Tibial nerve (tissue), 4 donors: ENCODE measurements around the gene ATE1. TPM values are rescaled to one million over a fixed set of nuclear protein-coding genes. Genes with fewer than 3 reads are reported as not detected.

ENCODE experiments used
- DNase-seq, 2 donors: peaks; one replicate each; pipeline ENCODE4 v3.0.0-alpha.2; 2019; ENCODE audit warnings: low spot score in 2 of 2
- H3K27ac ChIP-seq, 4 donors: fragments of 200-600 bp; sonication (generic) in 3 of 4; one replicate each; pipeline ENCODE4 v1.5.1; 2017 to 2019; ENCODE audit warnings: mild to moderate bottlenecking in 1 of 4
- H3K27me3 ChIP-seq, 2 donors: fragments of 200-600 bp; sonication (generic) in 1 of 2; one replicate each; pipeline versions ENCODE4 v1.5.1 to v1.6.0; 2017 to 2019
- H3K36me3 ChIP-seq, 3 donors: fragments of 200-600 bp; sonication (generic); one replicate each; pipeline ENCODE4 v1.5.1; 2018 to 2019
- H3K4me1 ChIP-seq, 4 donors: fragments of 200-600 bp; sonication (generic) in 3 of 4; one replicate each; pipeline ENCODE4 v1.5.1; 2017 to 2019
- H3K4me3 ChIP-seq, 4 donors: fragments of 200-600 bp; sonication (generic) in 3 of 4; one replicate each; pipeline ENCODE4 v1.5.1; 2017 to 2019; ENCODE audit warnings: mild to moderate bottlenecking in 1 of 4, moderate library complexity in 1 of 4
- H3K9me3 ChIP-seq, 4 donors: fragments of 200-600 bp; sonication (generic) in 3 of 4; one replicate each; pipeline ENCODE4 v1.5.1; 2017 to 2019
- CTCF ChIP-seq, 5 experiments: fragments of 200-600 bp in 3 of 5; fragments of 450-650 bp in 2 of 5; sonication (generic) in 3 of 5; IDR thresholded peaks; one replicate each; pipeline ENCODE4 v1.5.1; 2016 to 2019; ENCODE audit warnings: antibody characterized with exemption in 5 of 5, mild to moderate bottlenecking in 3 of 5, moderate library complexity in 2 of 5
- EP300 ChIP-seq, 2 donors: sonication (generic); formaldehyde crosslinking; IDR thresholded peaks; one replicate each; pipeline ENCODE4 v1.6.1; 2017; ENCODE audit warnings: antibody characterized with exemption in 2 of 2, mild to moderate bottlenecking in 1 of 2
- POLR2A ChIP-seq, 2 donors: fragments of 450-650 bp; IDR thresholded peaks; one replicate each; pipeline ENCODE4 v1.6.1; 2017; ENCODE audit warnings: antibody characterized with exemption in 2 of 2, mild to moderate bottlenecking in 2 of 2, moderate library complexity in 2 of 2
- WGBS, 2 donors: methylation state at CpG; one replicate each; pipeline ENCODE4 v1.1.5; 2018; 5-methylcytosine and 5-hydroxymethylcytosine counted together
- total RNA-seq, 4 donors: library from RNA; depleted of rRNA; stranded (reverse); fragments of >200 nt; gene quantifications; one replicate each; pipeline ENCODE4 v1.1.0, GENCODE V29; 2016

Gene ATE1
- total RNA-seq, 4 donors from 2014 or later: 18.3 to 24.5 (median 23.5) TPM

- 4 to 7% methylated on average over 19 of the region's 20 CpGs for WGBS, 2 donors
- H3K4me1 ChIP-seq: peaks cover 0 to 37% (median 13%) of the 10 kb centered on the region in 4 donors
- H3K27ac ChIP-seq: peak overlapping the region; percentile 89 to 100 (median 98)
- peak overlapping the region; percentile 81 to 100 (median 91) for H3K4me3 ChIP-seq
- DNase-seq: peak in 1 of 2 donors; percentile 25
- no peaks in the 10 kb centered on the region for H3K27me3 ChIP-seq
- no peaks in the 10 kb centered on the region for H3K9me3 ChIP-seq
- H3K36me3 ChIP-seq: peaks cover 0 to 8% (median 0%) of the 10 kb centered on the region in 3 donors
- TF ChIP-seq CTCF (IDR thresholded peaks at IDR 0.05) (no peak), EP300 (IDR thresholded peaks at IDR 0.05) (no peak), POLR2A (IDR thresholded peaks at IDR 0.05) (no peak)
Measured at GRCh38 chr10:121928528-121928884, 675 bp upstream of the ATE1 start.

- 0 to 1% methylated on average over 19 to 23 of the region's 48 CpGs for WGBS, 2 donors
- Histone ChIP-seq H3K4me3 (peak overlapping the region; percentile 81 to 100 (median 91)), H3K4me1 (peaks cover 0 to 37% (median 13%) of the 10 kb centered on the region in 4 donors), H3K36me3 (peaks cover 0 to 6% (median 0%) of the 10 kb centered on the region in 3 donors), H3K9me3 (no peaks in the 10 kb centered on the region), H3K27ac (peak overlapping the region; percentile 89 to 100 (median 98)), H3K27me3 (no peaks in the 10 kb centered on the region)
- no peak for DNase-seq
- no peak for TF ChIP-seq POLR2A (IDR thresholded peaks at IDR 0.05)
- no peak for TF ChIP-seq EP300 (IDR thresholded peaks at IDR 0.05)
- no peak for TF ChIP-seq CTCF (IDR thresholded peaks at IDR 0.05)
Measured at GRCh38 chr10:121927318-121927840, 452 bp downstream of the ATE1 start.

GRCh38 chr10:121926671-121927317, 1.0 kb downstream of the ATE1 start:
- H3K27ac ChIP-seq: peak overlapping the region; percentile 89 to 100 (median 98)
- no peaks in the 10 kb centered on the region for H3K9me3 ChIP-seq
- TF ChIP-seq CTCF (IDR thresholded peaks at IDR 0.05) (no peak), POLR2A (IDR thresholded peaks at IDR 0.05) (no peak), EP300 (IDR thresholded peaks at IDR 0.05) (no peak)
- 2% methylated on average over 20 of the region's 20 CpGs for WGBS, 2 donors
- DNase-seq: no peak
- H3K27me3 ChIP-seq: no peaks in the 10 kb centered on the region
- H3K36me3 ChIP-seq: peaks cover 0 to 9% (median 0%) of the 10 kb centered on the region in 3 donors
- H3K4me1 ChIP-seq: peaks cover 0 to 37% (median 13%) of the 10 kb centered on the region in 4 donors
- H3K4me3 ChIP-seq: peak overlapping the region; percentile 81 to 100 (median 91)

GRCh38 chr10:121926157-121926556, 1.7 kb downstream of the ATE1 start:
- Histone ChIP-seq H3K36me3 (peaks cover 0 to 14% (median 0%) of the 10 kb centered on the region in 3 donors), H3K4me1 (peaks cover 0 to 37% (median 13%) of the 10 kb centered on the region in 4 donors), H3K27ac (peak overlapping the region in 3 of 4 donors; percentile 96 to 100 (median 99)), H3K9me3 (no peaks in the 10 kb centered on the region), H3K27me3 (no peaks in the 10 kb centered on the region), H3K4me3 (peak overlapping the region in 1 of 4 donors; percentile 81)
- TF ChIP-seq EP300 (IDR thresholded peaks at IDR 0.05) (no peak), POLR2A (IDR thresholded peaks at IDR 0.05) (no peak), CTCF (IDR thresholded peaks at IDR 0.05) (no peak)
- DNase-seq: no peak
- 84 to 87% methylated on average over 4 of the region's 4 CpGs for WGBS, 2 donors

GRCh38 chr10:121921238-121921931, 6.4 kb downstream of the ATE1 start:
- no peak for DNase-seq
- Histone ChIP-seq H3K9me3 (no peaks in the 10 kb centered on the region), H3K27ac (no peak overlapping the region), H3K4me1 (peaks cover 0 to 11% (median 3%) of the 10 kb centered on the region in 4 donors), H3K27me3 (no peaks in the 10 kb centered on the region), H3K36me3 (peaks cover 0 to 56% (median 0%) of the 10 kb centered on the region in 3 donors), H3K4me3 (no peak overlapping the region)
- 46 to 50% methylated on average over 10 of the region's 10 CpGs for WGBS, 2 donors
- TF ChIP-seq POLR2A (IDR thresholded peaks at IDR 0.05): no peak
- no peak for TF ChIP-seq CTCF (IDR thresholded peaks at IDR 0.05)
- TF ChIP-seq EP300 (IDR thresholded peaks at IDR 0.05): no peak
